Mesenchymal stem cell (in vitro differentiated cells and primary cell): ENCODE results near the gene FBXW5.

Experiments used
- DNase-seq: peaks from one replicate; pipeline ENCODE4 v3.0.0-alpha.2; 2013
- H2AFZ ChIP-seq: one replicate; pipeline ENCODE4 v1.6.1; 2013; ENCODE audit warnings: low read depth, mild to moderate bottlenecking, control low read depth, inconsistent platforms, low read length, moderate library complexity
- H2AK5ac ChIP-seq: 2 replicates; pipeline ENCODE4 v1.6.1; 2013; ENCODE audit warnings: low read length, moderate library complexity, mild to moderate bottlenecking, inconsistent platforms; ENCODE audit not compliant: severe bottlenecking
- H2BK120ac ChIP-seq: one replicate; pipeline ENCODE4 v1.6.1; 2013; ENCODE audit warnings: low read depth, mild to moderate bottlenecking, inconsistent platforms, low read length, moderate library complexity
- H2BK12ac ChIP-seq, 2 experiments: one replicate each; pipeline ENCODE4 v1.6.1; 2013; ENCODE audit warnings: inconsistent platforms in 2 of 2, low read length in 2 of 2, mild to moderate bottlenecking in 2 of 2, moderate library complexity in 2 of 2, control low read depth in 1 of 2
- H2BK15ac ChIP-seq: one replicate; pipeline ENCODE4 v1.6.1; 2013; ENCODE audit warnings: mild to moderate bottlenecking, low read depth, inconsistent platforms; ENCODE audit not compliant: poor library complexity, severe bottlenecking
- H2BK5ac ChIP-seq: 2 replicates; pipeline ENCODE4 v1.6.1; 2013; ENCODE audit warnings: low read depth, mild to moderate bottlenecking, low read length, control low read depth, inconsistent platforms; ENCODE audit not compliant: poor library complexity, severe bottlenecking
- H3K14ac ChIP-seq, 2 experiments: one replicate each; pipeline ENCODE4 v1.6.1; 2013; ENCODE audit warnings: inconsistent platforms in 2 of 2, low read length in 2 of 2, control low read depth in 1 of 2, mild to moderate bottlenecking in 1 of 2, moderate library complexity in 1 of 2
- H3K18ac ChIP-seq, 2 experiments: one replicate each; pipeline ENCODE4 v1.6.1; 2013; ENCODE audit warnings: inconsistent platforms in 2 of 2, low read length in 2 of 2, control low read depth in 1 of 2, low read depth in 1 of 2, mild to moderate bottlenecking in 1 of 2
- H3K23ac ChIP-seq, 2 experiments: one replicate each; pipeline ENCODE4 v1.6.1; 2013; ENCODE audit warnings: inconsistent platforms in 2 of 2, low read length in 2 of 2, mild to moderate bottlenecking in 2 of 2, moderate library complexity in 2 of 2, control low read depth in 1 of 2
- H3K27ac ChIP-seq: 2 replicates; pipeline ENCODE4 v1.5.1; 2013; ENCODE audit warnings: mild to moderate bottlenecking, moderate library complexity, low read length, control low read depth, inconsistent platforms; ENCODE audit not compliant: poor library complexity, severe bottlenecking
- H3K27me3 ChIP-seq, 2 experiments: 2 replicates each; pipeline versions ENCODE4 v1.6.1 to v1.7.0; 2013; ENCODE audit warnings: low read length in 2 of 2, mild to moderate bottlenecking in 2 of 2, moderate library complexity in 2 of 2, control low read depth in 1 of 2, inconsistent platforms in 1 of 2; ENCODE audit not compliant: control insufficient read depth in 1 of 2, insufficient read depth in 1 of 2
- H3K36me3 ChIP-seq, 2 experiments: 2 replicates each; pipeline versions ENCODE4 v1.6.1 to v1.7.0; 2013; ENCODE audit warnings: low read length in 2 of 2, control low read depth in 1 of 2, inconsistent platforms in 1 of 2, low read depth in 1 of 2, mild to moderate bottlenecking in 1 of 2; ENCODE audit not compliant: insufficient read depth in 2 of 2, control insufficient read depth in 1 of 2
- H3K4ac ChIP-seq, 2 experiments: one replicate each; pipeline ENCODE4 v1.6.1; 2013; ENCODE audit warnings: inconsistent platforms in 2 of 2, low read length in 2 of 2, mild to moderate bottlenecking in 2 of 2, moderate library complexity in 2 of 2, control low read depth in 1 of 2, low read depth in 1 of 2
- H3K4me1 ChIP-seq: 2 replicates; pipeline ENCODE4 v1.6.1; 2013; ENCODE audit warnings: low read depth, low read length, control low read depth; ENCODE audit not compliant: control insufficient read depth, insufficient read depth
- H3K4me2 ChIP-seq: 2 replicates; pipeline ENCODE4 v1.6.1; 2013; ENCODE audit warnings: low read length, mild to moderate bottlenecking, inconsistent platforms; ENCODE audit not compliant: poor library complexity, severe bottlenecking
- H3K4me3 ChIP-seq, 2 experiments: 2 replicates each; pipeline versions ENCODE4 v1.5.1 to v1.7.0; 2013; ENCODE audit warnings: low read length in 2 of 2, mild to moderate bottlenecking in 2 of 2, control low read depth in 1 of 2, low read depth in 1 of 2; ENCODE audit not compliant: insufficient read depth in 1 of 2
- H3K79me1 ChIP-seq: replicated peaks from 2 replicates; pipeline ENCODE4 v1.6.1; 2013; ENCODE audit warnings: mild to moderate bottlenecking, control low read depth, low read length, inconsistent platforms; ENCODE audit not compliant: poor library complexity, severe bottlenecking
- H3K9ac ChIP-seq: 2 replicates; pipeline ENCODE4 v1.7.0; 2013; ENCODE audit warnings: mild to moderate bottlenecking, low read length, moderate library complexity
- H3K9me3 ChIP-seq: 2 replicates; pipeline ENCODE4 v1.7.0; 2013; ENCODE audit warnings: mild to moderate bottlenecking, low read length; ENCODE audit not compliant: control insufficient read depth
- H4K8ac ChIP-seq: one replicate; pipeline ENCODE4 v1.6.1; 2013; ENCODE audit warnings: inconsistent platforms, mild to moderate bottlenecking, low read length, moderate library complexity
- H4K91ac ChIP-seq: one replicate; pipeline ENCODE4 v1.6.1; 2013; ENCODE audit warnings: mild to moderate bottlenecking, low read length, inconsistent platforms
- WGBS: methylation state at CpG from one replicate; pipeline ENCODE4 v1.1.7; 2013; ENCODE audit warnings: mixed read lengths; 5-methylcytosine and 5-hydroxymethylcytosine counted together

FBXW5 gene

DNA sequence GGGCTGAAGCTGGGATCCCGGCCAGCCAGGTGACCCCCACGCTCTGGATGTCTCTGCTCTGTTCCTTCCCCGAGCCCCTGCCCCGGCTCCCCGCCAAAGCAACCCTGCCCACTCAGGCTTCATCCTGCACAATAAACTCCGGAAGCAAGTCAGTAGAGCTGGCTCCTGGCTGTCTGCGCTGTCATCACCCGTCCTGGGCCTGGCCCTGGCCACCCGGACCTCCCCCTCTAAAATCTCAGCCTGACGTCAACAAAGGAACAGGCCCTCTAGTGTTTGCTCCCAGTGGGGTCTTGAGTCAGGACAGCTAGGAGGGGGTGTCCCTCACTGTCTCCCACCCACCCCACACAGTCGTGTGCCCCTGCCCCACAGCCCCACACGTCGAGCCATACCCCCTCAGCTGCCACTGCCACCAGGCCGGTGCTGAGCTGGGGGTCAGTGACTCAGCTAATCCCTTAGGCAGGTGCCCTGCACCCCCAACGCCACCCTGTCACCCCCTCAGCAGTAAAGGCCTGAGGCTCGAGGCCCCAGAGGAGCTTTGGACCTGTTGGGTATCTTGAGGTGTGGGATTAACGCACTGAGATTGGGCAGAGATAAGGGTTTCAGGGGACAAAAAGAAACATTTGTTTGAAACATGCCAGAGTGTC, 37.2 kb upstream of the FBXW5 start:
- H3K4ac ChIP-seq, result no peak overlapping the region
- no peaks in the 10 kb centered on the region for H3K79me1 ChIP-seq
- H2BK15ac ChIP-seq, result no peak overlapping the region
- no peak overlapping the region for H4K8ac ChIP-seq
- H3K9me3 ChIP-seq, result no peaks in the 10 kb centered on the region
- H2AFZ ChIP-seq, result no peak overlapping the region
- peaks cover 33 to 54% of the 10 kb centered on the region in 2 experiments for H3K27me3 ChIP-seq
- H3K27ac ChIP-seq, result no peak overlapping the region
- H3K4me1 ChIP-seq, result peaks cover 31% of the 10 kb centered on the region
- no peak overlapping the region for H3K4me2 ChIP-seq
- H3K36me3 ChIP-seq, result peaks cover 0 to 4% of the 10 kb centered on the region in 2 experiments
- no peak overlapping the region for H3K14ac ChIP-seq
- 76% methylated on average over 13 of the region's 17 CpGs for WGBS
- no peak overlapping the region for H2AK5ac ChIP-seq
- no peak overlapping the region for H2BK12ac ChIP-seq
- no peak overlapping the region for H2BK120ac ChIP-seq
- H3K9ac ChIP-seq, result no peak overlapping the region
- no peak overlapping the region for H2BK5ac ChIP-seq
- H3K23ac ChIP-seq, result no peak overlapping the region
- no peak overlapping the region for H3K18ac ChIP-seq
- no peak for DNase-seq
- no peak overlapping the region for H4K91ac ChIP-seq
- H3K4me3 ChIP-seq, result no peak overlapping the region

DNA sequence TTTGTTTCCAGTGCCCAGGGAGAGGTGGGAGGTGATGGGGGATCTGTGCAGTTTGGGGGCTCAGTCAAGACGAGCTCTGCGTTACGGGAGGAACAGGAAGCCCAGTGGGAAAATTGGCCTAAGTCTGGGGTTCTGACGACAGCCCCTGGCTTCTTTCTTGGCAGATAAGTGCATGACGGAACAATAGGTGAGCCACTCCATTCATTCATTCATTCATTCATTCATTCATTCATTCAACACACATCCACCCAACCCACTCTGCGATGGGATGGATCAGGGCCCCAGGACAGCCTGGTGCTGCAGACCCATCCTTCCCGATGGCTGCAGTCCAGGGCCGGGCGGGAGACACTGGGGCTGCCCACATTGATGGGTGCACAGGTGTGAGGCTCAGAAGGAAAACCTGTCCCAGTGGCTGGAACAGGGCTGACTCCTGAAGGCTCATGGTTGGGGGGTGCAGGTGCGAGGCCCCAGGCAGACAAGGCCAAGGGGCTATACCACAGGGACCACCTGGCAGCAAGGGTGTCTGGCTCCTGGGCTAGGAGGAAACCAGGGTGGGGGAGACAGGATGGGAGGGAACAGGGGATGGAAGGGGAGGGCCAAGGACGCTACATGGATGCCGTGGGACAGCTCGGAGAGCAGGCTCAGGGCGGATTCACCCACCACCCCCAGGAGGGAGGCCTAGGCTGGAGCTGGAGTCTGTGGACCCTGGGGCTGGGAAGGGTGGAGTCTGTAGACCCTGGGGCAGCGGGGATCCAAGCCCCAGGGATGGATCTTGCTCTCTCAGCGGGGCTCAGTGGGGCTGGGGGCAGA, 36.3 kb upstream of the FBXW5 start:
- H3K4me3 ChIP-seq, result no peak overlapping the region
- DNase-seq, result no peak
- no peak overlapping the region for H2AK5ac ChIP-seq
- H4K91ac ChIP-seq, result no peak overlapping the region
- no peak overlapping the region for H3K4ac ChIP-seq
- H3K18ac ChIP-seq, result no peak overlapping the region
- H3K23ac ChIP-seq, result no peak overlapping the region
- no peak overlapping the region for H3K14ac ChIP-seq
- 92% methylated on average over 16 of the region's 16 CpGs for WGBS
- peaks cover 30 to 48% of the 10 kb centered on the region in 2 experiments for H3K27me3 ChIP-seq
- H3K27ac ChIP-seq, result no peak overlapping the region
- no peak overlapping the region for H4K8ac ChIP-seq
- H3K4me2 ChIP-seq, result no peak overlapping the region
- H3K9ac ChIP-seq, result no peak overlapping the region
- no peak overlapping the region for H2BK12ac ChIP-seq
- no peaks in the 10 kb centered on the region for H3K9me3 ChIP-seq
- peaks cover 0 to 4% of the 10 kb centered on the region in 2 experiments for H3K36me3 ChIP-seq
- no peaks in the 10 kb centered on the region for H3K79me1 ChIP-seq
- H2BK15ac ChIP-seq, result peak overlapping the region; percentile 86
- H2BK5ac ChIP-seq, result no peak overlapping the region
- H2BK120ac ChIP-seq, result no peak overlapping the region
- no peak overlapping the region for H2AFZ ChIP-seq
- peaks cover 34% of the 10 kb centered on the region for H3K4me1 ChIP-seq

DNA sequence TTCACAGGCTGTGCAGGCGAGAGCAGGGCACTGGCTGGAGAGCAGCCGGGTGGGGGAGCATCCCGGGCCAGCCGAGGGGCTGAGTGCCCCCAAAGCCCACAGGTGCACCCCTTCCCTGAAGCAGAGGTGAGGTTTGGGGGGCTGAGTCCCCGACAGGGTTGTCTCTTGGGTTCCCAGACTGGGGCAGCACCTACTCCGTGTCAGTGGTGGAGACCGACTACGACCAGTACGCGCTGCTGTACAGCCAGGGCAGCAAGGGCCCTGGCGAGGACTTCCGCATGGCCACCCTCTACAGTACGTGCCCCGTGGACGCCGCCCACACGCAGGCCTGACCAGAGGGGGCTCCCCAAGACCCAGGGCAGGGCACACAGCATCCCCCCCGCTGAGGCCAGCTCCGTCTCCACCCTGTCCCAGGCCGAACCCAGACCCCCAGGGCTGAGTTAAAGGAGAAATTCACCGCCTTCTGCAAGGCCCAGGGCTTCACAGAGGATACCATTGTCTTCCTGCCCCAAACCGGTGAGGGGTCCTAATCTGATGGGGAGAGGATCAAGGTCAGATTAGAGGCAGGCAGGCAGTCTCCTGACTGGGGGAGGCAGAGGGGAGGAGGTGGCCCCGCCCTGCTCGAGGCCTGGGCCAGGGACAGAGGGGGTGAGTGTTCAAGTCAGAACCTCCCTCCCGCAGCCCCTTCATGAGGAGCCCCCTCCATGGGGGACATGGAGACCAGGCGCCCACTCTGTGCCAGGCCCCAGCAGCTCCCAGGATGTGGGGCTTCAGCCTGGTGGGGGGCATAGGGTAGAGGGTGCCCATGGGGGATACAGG, 35.4 kb upstream of the FBXW5 start:
- Histone ChIP-seq H2BK12ac (no peak overlapping the region), H3K4me1 (peaks cover 34% of the 10 kb centered on the region), H3K18ac (no peak overlapping the region), H2AFZ (no peak overlapping the region), H3K9me3 (no peaks in the 10 kb centered on the region), H2BK120ac (no peak overlapping the region), H3K79me1 (no peaks in the 10 kb centered on the region), H3K14ac (no peak overlapping the region), H3K4ac (no peak overlapping the region), H2AK5ac (no peak overlapping the region), H3K9ac (no peak overlapping the region), H2BK15ac (no peak overlapping the region), H3K4me2 (no peak overlapping the region), H3K23ac (no peak overlapping the region), H2BK5ac (no peak overlapping the region), H3K4me3 (no peak overlapping the region), H3K36me3 (peaks cover 0 to 4% of the 10 kb centered on the region in 2 experiments), H3K27ac (no peak overlapping the region), H4K8ac (no peak overlapping the region), H4K91ac (no peak overlapping the region), H3K27me3 (peaks cover 27 to 46% of the 10 kb centered on the region in 2 experiments)
- WGBS, result 95% methylated on average over 26 of the region's 26 CpGs
- DNase-seq, result no peak
